K562 (cell line): ENCODE data around the gene GOLGA8H.
"Not testable (repeated sequence)": the region's sequence is repeated elsewhere in the genome, so short reads cannot be mapped to it uniquely, and the experiment has no call there.

Experiments
- CBX2 ChIP-seq: fragments of 200-600 bp; sonication (generic); IDR thresholded peaks from one replicate; pipeline ENCODE4 v1.6.1; 2012; ENCODE audit warnings: mild to moderate bottlenecking, low read length, inconsistent platforms; ENCODE audit not compliant: insufficient read depth, poor library complexity, severe bottlenecking
- CHD4 ChIP-seq: fragments of 200-600 bp; sonication (generic); IDR thresholded peaks from 3 replicates; pipeline ENCODE4 v1.6.1; 2012; ENCODE audit warnings: low read depth, mild to moderate bottlenecking, mixed read lengths, low read length, inconsistent platforms; ENCODE audit not compliant: insufficient read depth, insufficient replicate concordance, poor library complexity, severe bottlenecking
- MIER1 ChIP-seq: fragments of 450-650 bp; IDR thresholded peaks from 2 replicates; pipeline ENCODE4 v1.6.1; 2016; ENCODE audit warnings: antibody characterized with exemption, mild to moderate bottlenecking, low read depth
- POLR2A ChIP-seq: fragments of 450-650 bp; conservative IDR thresholded peaks from 2 replicates; pipeline ENCODE4 v1.6.1; 2016
- ZNF639 ChIP-seq, 2 experiments: fragments of 200-800 bp in 1 of 2; sonication (Bioruptor generic) in 1 of 2; sonication (generic) in 1 of 2; formaldehyde crosslinking in 1 of 2; IDR thresholded peaks in 1 of 2; conservative IDR thresholded peaks in 1 of 2; 2 replicates each; pipeline versions ENCODE4 v1.5.0 to v1.6.1; 2016 to 2020; ENCODE audit warnings: missing compliant biosample characterization in 1 of 2, missing genetic modification characterization in 1 of 2, missing genetic modification reagents in 1 of 2
- TF ChIP-seq, protein P1 (sequence below): fragments of 450-650 bp; IDR thresholded peaks from 2 replicates; pipeline ENCODE4 v1.6.1; 2017; ENCODE audit warnings: antibody characterized with exemption, mild to moderate bottlenecking

GRCh38 chr15:30580716-30581115 is 23.1 kb upstream of the GOLGA8H start:
- not testable (repeated sequence) for TF ChIP-seq CBX2; POLR2A; ZNF639 (CRISPR knock-in tag; conservative IDR thresholded peaks at IDR 0.05 in 1 of 2, IDR thresholded peaks at IDR 0.05 in 1 of 2); MIER1; CHD4
- TF ChIP-seq, protein P1, sequence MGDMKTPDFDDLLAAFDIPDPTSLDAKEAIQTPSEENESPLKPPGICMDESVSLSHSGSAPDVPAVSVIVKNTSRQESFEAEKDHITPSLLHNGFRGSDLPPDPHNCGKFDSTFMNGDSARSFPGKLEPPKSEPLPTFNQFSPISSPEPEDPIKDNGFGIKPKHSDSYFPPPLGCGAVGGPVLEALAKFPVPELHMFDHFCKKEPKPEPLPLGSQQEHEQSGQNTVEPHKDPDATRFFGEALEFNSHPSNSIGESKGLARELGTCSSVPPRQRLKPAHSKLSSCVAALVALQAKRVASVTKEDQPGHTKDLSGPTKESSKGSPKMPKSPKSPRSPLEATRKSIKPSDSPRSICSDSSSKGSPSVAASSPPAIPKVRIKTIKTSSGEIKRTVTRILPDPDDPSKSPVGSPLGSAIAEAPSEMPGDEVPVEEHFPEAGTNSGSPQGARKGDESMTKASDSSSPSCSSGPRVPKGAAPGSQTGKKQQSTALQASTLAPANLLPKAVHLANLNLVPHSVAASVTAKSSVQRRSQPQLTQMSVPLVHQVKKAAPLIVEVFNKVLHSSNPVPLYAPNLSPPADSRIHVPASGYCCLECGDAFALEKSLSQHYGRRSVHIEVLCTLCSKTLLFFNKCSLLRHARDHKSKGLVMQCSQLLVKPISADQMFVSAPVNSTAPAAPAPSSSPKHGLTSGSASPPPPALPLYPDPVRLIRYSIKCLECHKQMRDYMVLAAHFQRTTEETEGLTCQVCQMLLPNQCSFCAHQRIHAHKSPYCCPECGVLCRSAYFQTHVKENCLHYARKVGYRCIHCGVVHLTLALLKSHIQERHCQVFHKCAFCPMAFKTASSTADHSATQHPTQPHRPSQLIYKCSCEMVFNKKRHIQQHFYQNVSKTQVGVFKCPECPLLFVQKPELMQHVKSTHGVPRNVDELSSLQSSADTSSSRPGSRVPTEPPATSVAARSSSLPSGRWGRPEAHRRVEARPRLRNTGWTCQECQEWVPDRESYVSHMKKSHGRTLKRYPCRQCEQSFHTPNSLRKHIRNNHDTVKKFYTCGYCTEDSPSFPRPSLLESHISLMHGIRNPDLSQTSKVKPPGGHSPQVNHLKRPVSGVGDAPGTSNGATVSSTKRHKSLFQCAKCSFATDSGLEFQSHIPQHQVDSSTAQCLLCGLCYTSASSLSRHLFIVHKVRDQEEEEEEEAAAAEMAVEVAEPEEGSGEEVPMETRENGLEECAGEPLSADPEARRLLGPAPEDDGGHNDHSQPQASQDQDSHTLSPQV, result not testable (repeated sequence)
